SK-N-SH (cell line): ENCODE results near the gene ROPN1L.

ENCODE experiments used
- NFIC ChIP-seq: IDR thresholded peaks from 2 replicates; pipeline ENCODE4 v1.4.0; 2012; ENCODE audit warnings: borderline replicate concordance
- SIN3A ChIP-seq: IDR thresholded peaks from 2 replicates; pipeline ENCODE4 v1.6.1; 2012; ENCODE audit warnings: low read depth, mild to moderate bottlenecking, low read length, moderate library complexity, borderline replicate concordance
- TF ChIP-seq, protein P1 (sequence below): fragments of 150-350 bp; IDR thresholded peaks from 2 replicates; pipeline ENCODE4 v1.6.1; 2017; ENCODE audit warnings: antibody characterized with exemption, low read length, low read depth, borderline replicate concordance
- TF ChIP-seq, protein P2 (sequence below): fragments of 200-600 bp; sonication (generic); IDR thresholded peaks from 2 replicates; pipeline ENCODE4 v1.6.1; 2017; ENCODE audit warnings: antibody characterized with exemption, mild to moderate bottlenecking, moderate library complexity

DNA sequence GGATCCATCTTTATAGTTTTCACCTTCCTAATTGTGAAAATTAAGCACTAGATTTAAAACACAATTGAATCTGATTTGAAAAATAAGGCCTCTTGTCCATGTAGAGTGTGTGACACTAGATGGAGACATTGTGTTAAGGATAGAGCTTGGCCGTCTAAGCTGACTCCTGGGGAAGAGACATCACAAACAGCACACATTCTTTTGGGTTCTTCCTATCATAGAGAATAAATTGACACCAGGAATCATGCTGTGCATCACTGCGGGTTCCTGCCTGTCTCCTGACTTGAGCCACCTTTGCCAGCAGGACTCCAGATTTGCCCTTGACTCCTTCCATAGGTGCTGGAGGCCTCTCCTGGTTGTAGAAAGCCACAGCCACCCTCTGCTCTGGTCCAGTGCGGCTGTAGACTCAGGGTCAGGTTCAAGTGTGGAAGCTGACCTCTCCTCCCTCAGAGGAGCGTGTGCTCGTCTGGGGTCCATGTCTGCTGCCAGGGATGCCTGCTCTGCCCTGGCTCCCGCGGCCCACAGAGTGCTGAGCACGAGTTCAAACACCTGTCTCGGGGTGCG, 11.2 kb downstream of the ROPN1L start:
- TF ChIP-seq SIN3A (no peak), NFIC (no peak)
- TF ChIP-seq, protein P1, sequence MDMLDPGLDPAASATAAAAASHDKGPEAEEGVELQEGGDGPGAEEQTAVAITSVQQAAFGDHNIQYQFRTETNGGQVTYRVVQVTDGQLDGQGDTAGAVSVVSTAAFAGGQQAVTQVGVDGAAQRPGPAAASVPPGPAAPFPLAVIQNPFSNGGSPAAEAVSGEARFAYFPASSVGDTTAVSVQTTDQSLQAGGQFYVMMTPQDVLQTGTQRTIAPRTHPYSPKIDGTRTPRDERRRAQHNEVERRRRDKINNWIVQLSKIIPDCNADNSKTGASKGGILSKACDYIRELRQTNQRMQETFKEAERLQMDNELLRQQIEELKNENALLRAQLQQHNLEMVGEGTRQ: no peak
- TF ChIP-seq, protein P2, sequence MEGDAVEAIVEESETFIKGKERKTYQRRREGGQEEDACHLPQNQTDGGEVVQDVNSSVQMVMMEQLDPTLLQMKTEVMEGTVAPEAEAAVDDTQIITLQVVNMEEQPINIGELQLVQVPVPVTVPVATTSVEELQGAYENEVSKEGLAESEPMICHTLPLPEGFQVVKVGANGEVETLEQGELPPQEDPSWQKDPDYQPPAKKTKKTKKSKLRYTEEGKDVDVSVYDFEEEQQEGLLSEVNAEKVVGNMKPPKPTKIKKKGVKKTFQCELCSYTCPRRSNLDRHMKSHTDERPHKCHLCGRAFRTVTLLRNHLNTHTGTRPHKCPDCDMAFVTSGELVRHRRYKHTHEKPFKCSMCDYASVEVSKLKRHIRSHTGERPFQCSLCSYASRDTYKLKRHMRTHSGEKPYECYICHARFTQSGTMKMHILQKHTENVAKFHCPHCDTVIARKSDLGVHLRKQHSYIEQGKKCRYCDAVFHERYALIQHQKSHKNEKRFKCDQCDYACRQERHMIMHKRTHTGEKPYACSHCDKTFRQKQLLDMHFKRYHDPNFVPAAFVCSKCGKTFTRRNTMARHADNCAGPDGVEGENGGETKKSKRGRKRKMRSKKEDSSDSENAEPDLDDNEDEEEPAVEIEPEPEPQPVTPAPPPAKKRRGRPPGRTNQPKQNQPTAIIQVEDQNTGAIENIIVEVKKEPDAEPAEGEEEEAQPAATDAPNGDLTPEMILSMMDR: peak; percentile 93
